Panc1 (cell line): Measurements from ENCODE around the gene FARS2. TPM values are rescaled to one million over a fixed set of nuclear protein-coding genes. Genes with fewer than 3 reads are reported as not detected.

Experiments used
- ATAC-seq: fragments of 200-7000 bp; cut with Tn5 transposase; 2 replicates; pipeline ENCODE4 v1.9.1; 2020; ENCODE audit warnings: mild to moderate bottlenecking, moderate library complexity
- BruUV-seq: library from RNA; stranded (reverse); fragments of 400-500 nt; replicated peaks from 2 replicates; lab custom pipeline; 2021; lab: Mats Ljungman, UMichigan
- CTCF ChIA-PET: fragments of 300-600 bp; sonication (Branson Sonifier 250); formaldehyde crosslinking; loops from one replicate; lab custom pipeline; 2022; ENCODE audit warnings: antibody characterized with exemption; lab: Charles Lee
- POLR2A ChIA-PET: fragments of 300-600 bp; sonication (Branson Sonifier 250); formaldehyde crosslinking; loops from one replicate; lab custom pipeline; 2022; ENCODE audit warnings: antibody characterized with exemption; lab: Charles Lee
- DNase-seq: peaks from one replicate; pipeline ENCODE4 v3.0.0-alpha.2; 2010; ENCODE audit warnings: low read depth, low spot score
- H3K27ac ChIP-seq: 2 replicates; pipeline ENCODE4 v1.5.1; 2011; ENCODE audit warnings: mild to moderate bottlenecking, low read length, inconsistent platforms
- H3K27me3 ChIP-seq: fragments of 200-500 bp; sonication (Bioruptor generic); 2 replicates; pipeline ENCODE4 v1.6.0; 2014; ENCODE audit warnings: low read length, inconsistent platforms; ENCODE audit not compliant: control insufficient read depth, insufficient read depth
- H3K36me3 ChIP-seq: fragments of 200-500 bp; sonication (Bioruptor generic); 2 replicates; pipeline ENCODE4 v1.5.1; 2014; ENCODE audit warnings: inconsistent platforms, mild to moderate bottlenecking, low read length, moderate library complexity; ENCODE audit not compliant: control insufficient read depth, insufficient read depth
- H3K4me1 ChIP-seq: 2 replicates; pipeline ENCODE4 v1.5.1; 2011; ENCODE audit warnings: inconsistent platforms, mild to moderate bottlenecking, low read length, moderate library complexity; ENCODE audit not compliant: control insufficient read depth, insufficient read depth
- H3K4me3 ChIP-seq, 2 experiments: 2 replicates each; pipeline ENCODE4 v1.5.1; 2011 to 2012; ENCODE audit warnings: low read depth in 2 of 2, low read length in 2 of 2, mild to moderate bottlenecking in 2 of 2, inconsistent platforms in 1 of 2, moderate library complexity in 1 of 2
- H3K9me3 ChIP-seq: fragments of 200-500 bp; sonication (Bioruptor generic); 2 replicates; pipeline ENCODE4 v1.5.1; 2014; ENCODE audit warnings: low read depth, mild to moderate bottlenecking, inconsistent platforms, low read length, moderate library complexity; ENCODE audit not compliant: control insufficient read depth, insufficient read depth
- CTCF ChIP-seq: fragments of 450-650 bp; IDR thresholded peaks from 2 replicates; pipeline ENCODE4 v1.5.1; 2017; ENCODE audit warnings: mild to moderate bottlenecking
- POLR2AphosphoS5 ChIP-seq: IDR thresholded peaks from 2 replicates; pipeline ENCODE4 v1.6.1; 2012; ENCODE audit warnings: mild to moderate bottlenecking, low read depth, low read length, moderate library complexity
- SIN3A ChIP-seq: IDR thresholded peaks from 2 replicates; pipeline ENCODE4 v1.6.1; 2012; ENCODE audit warnings: low read depth, mild to moderate bottlenecking, low read length, moderate library complexity, borderline replicate concordance; ENCODE audit not compliant: insufficient read depth
- TCF7L2 ChIP-seq: IDR thresholded peaks from 2 replicates; pipeline ENCODE4 v1.6.1; 2011; ENCODE audit warnings: mild to moderate bottlenecking, low read depth, low read length, inconsistent platforms
- in situ Hi-C: cut with HindIII; loops from 2 replicates; pipeline ENCODE4 v1.10.0; 2016; ENCODE audit warnings: low sequenced_read_pairs, low pct_unique_long_range_greater_than_20kb
- intact Hi-C: fragments of 100-400 bp; cut with micrococcal nuclease; formaldehyde crosslinking; loops from one replicate; pipeline ENCODE4 v1.10.0; 2022; ENCODE audit not compliant: unreplicated experiment
- total RNA-seq: library from RNA; stranded (reverse); gene quantifications from one replicate; pipeline ENCODE4 v1.2.1, GENCODE V29; 2021; ENCODE audit not compliant: unreplicated experiment
- TF ChIP-seq, protein P1 (sequence below), 2 experiments: IDR thresholded peaks; 2 replicates each; pipeline ENCODE4 v1.6.1; 2011 to 2012; ENCODE audit warnings: low read depth in 2 of 2, control low read depth in 1 of 2, low read length in 1 of 2, mild to moderate bottlenecking in 1 of 2, moderate library complexity in 1 of 2; ENCODE audit not compliant: insufficient read depth in 1 of 2

Gene FARS2
- total RNA-seq, 1 experiment from 2014 or later = 12.8 TPM

DNA sequence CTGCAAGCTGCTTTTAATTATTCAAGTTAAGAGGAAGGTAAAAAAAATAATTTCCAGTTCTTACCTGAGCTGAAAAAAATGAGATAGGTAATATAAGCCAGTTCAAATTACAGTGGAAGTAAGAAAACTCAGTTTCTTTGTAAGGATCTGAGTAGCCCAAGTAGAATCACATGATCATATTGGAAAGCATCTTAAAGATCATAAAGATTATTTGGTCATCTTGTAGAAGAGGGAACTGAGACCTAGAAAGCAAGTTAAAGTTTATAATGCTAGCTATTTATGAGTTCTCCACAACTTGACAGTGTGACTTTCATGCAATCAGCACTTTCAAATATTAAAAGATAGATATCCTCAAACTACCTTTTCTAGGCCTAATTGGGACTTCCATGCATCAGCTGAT lies 80.5 kb downstream of the FARS2 start:
- H3K27me3 ChIP-seq = no peaks in the 10 kb centered on the region
- H3K36me3 ChIP-seq = no peaks in the 10 kb centered on the region
- TF ChIP-seq, protein P1, sequence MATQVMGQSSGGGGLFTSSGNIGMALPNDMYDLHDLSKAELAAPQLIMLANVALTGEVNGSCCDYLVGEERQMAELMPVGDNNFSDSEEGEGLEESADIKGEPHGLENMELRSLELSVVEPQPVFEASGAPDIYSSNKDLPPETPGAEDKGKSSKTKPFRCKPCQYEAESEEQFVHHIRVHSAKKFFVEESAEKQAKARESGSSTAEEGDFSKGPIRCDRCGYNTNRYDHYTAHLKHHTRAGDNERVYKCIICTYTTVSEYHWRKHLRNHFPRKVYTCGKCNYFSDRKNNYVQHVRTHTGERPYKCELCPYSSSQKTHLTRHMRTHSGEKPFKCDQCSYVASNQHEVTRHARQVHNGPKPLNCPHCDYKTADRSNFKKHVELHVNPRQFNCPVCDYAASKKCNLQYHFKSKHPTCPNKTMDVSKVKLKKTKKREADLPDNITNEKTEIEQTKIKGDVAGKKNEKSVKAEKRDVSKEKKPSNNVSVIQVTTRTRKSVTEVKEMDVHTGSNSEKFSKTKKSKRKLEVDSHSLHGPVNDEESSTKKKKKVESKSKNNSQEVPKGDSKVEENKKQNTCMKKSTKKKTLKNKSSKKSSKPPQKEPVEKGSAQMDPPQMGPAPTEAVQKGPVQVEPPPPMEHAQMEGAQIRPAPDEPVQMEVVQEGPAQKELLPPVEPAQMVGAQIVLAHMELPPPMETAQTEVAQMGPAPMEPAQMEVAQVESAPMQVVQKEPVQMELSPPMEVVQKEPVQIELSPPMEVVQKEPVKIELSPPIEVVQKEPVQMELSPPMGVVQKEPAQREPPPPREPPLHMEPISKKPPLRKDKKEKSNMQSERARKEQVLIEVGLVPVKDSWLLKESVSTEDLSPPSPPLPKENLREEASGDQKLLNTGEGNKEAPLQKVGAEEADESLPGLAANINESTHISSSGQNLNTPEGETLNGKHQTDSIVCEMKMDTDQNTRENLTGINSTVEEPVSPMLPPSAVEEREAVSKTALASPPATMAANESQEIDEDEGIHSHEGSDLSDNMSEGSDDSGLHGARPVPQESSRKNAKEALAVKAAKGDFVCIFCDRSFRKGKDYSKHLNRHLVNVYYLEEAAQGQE (IDR thresholded peaks at IDR 0.05; ENCODE audit: insufficient read depth in 1 of 2, low read depth in 2 of 2, low read length in 1 of 2) = no peak
- TF ChIP-seq CTCF (no peak), SIN3A (no peak), TCF7L2 (no peak), POLR2AphosphoS5 (no peak)
- H3K4me3 ChIP-seq = no peak overlapping the region
- CTCF ChIA-PET = no interaction called here
- H3K9me3 ChIP-seq = no peaks in the 10 kb centered on the region
- in situ Hi-C loops (no loop called here), intact Hi-C loops (no loop called here)
- DNase-seq = no peak
- no peak overlapping the region for H3K27ac ChIP-seq
- POLR2A ChIA-PET = no interaction called here
- no TSS peak for BruUV-seq
- H3K4me1 ChIP-seq = no peaks in the 10 kb centered on the region; the same call in 1 of the 2 replicates
- no peak for ATAC-seq

DNA sequence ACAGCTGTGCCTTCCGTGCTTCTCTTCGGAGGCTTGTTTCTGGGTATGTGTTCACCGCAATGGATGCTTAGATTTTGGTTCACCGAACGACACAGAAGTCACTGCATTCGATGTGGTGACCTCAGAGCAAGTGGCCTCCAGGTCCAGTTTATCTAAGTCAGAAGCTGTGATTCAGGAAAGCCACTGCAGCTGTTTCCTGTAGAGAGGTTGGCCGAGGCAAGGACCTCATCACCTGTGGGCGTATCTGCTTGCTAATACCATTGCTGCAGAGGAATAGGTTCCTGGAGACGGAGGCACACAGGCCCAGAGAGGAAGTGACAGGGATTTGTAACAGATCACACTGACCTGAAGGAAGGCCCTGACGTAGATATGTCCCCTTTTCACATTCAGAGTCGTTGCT lies 82.7 kb downstream of the FARS2 start:
- Histone ChIP-seq H3K27me3 (no peaks in the 10 kb centered on the region), H3K36me3 (no peaks in the 10 kb centered on the region), H3K4me3 (no peak overlapping the region), H3K27ac (no peak overlapping the region), H3K9me3 (no peaks in the 10 kb centered on the region), H3K4me1 (no peaks in the 10 kb centered on the region)
- intact Hi-C loops (no loop called here), in situ Hi-C loops (no loop called here)
- CTCF ChIA-PET = no interaction called here
- ATAC-seq (no peak), DNase-seq (no peak)
- no peak for TF ChIP-seq TCF7L2
- TF ChIP-seq, protein P1 (IDR thresholded peaks at IDR 0.05; ENCODE audit: insufficient read depth in 1 of 2, low read depth in 2 of 2, low read length in 1 of 2) = no peak
- TF ChIP-seq CTCF = no peak
- no TSS peak for BruUV-seq
- POLR2A ChIA-PET = no interaction called here
